GM18870 (cell line): ENCODE data around the gene ELP4.
"Not testable (repeated sequence)": the region's sequence is repeated elsewhere in the genome, so short reads cannot be mapped to it uniquely, and the experiment has no call there.

Experiments
- ATAC-seq: cut with Tn5 transposase; IDR thresholded peaks from one replicate; pipeline ENCODE4 v1.9.1; 2021; ENCODE audit warnings: moderate library complexity; ENCODE audit not compliant: unreplicated experiment

ELP4 gene, protein sequence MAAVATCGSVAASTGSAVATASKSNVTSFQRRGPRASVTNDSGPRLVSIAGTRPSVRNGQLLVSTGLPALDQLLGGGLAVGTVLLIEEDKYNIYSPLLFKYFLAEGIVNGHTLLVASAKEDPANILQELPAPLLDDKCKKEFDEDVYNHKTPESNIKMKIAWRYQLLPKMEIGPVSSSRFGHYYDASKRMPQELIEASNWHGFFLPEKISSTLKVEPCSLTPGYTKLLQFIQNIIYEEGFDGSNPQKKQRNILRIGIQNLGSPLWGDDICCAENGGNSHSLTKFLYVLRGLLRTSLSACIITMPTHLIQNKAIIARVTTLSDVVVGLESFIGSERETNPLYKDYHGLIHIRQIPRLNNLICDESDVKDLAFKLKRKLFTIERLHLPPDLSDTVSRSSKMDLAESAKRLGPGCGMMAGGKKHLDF

DNA sequence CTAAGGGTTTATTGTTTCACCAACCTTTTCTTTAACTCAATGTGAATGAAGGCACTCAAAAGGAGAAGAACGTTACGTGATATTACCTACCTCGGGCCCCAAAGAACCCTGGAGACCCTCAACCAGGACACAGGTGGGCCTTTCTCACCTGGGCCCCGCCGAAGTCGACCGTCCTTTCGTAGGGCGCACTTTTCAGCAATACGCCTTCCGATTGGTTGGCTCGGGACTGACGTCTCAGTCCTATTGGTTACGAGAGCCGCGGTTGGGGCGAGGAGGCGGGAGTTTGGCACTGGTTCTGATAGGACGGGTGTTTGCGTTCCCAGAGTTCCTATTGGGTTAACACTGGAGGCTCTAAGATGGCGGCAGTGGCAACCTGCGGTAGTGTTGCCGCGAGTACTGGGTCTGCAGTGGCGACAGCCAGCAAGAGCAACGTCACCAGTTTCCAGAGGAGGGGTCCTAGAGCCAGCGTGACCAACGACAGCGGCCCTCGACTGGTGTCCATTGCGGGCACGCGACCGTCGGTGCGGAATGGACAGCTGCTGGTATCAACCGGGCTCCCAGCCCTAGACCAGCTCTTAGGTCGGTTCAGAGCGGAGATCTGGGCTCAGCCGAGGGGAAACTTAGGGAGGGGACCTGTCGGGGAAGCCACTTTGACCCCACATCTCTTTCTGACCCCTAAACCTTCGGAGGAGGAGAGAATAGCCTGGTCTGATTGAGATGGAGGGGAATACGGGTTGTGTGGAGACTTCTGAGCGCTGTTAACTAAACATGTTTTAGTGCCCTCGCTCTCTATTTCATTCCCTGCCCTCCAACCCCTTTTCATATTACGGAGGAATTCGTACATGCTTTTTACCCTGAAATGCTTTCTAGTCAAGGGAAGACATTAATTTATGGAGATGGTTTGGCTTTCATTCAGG is at the start of gene ELP4, which contains the start of gene IMMP1L:
ELP4 (plus strand) TSS at position 339 of the 917 bp plus-strand sequence; CDS start at position 357, 18 bp downstream.
IMMP1L (minus strand) TSS at position 194 of the 917 bp plus-strand sequence. CDS start 46,346 bp downstream, outside the sequence.
- peak; percentile 100 for ATAC-seq

DNA sequence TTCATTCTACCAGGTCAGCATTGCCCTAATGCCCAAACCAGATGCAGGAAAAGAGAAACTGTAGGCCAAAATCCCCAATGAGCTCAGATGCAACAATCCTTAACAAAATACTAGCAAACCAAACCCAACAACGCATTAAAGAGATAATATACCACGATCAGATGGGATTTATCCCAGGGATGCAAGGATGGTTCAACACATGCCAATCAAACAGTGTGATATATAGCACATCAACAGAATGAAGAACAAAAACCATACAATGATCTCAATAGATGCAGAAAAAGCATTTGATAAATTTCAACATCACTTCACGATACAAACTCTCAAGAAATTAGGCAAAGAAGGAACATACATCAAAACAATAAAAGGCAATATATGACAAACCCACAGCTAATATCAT is 45.1 kb upstream of the ELP4 start:
- ATAC-seq = no peak

DNA sequence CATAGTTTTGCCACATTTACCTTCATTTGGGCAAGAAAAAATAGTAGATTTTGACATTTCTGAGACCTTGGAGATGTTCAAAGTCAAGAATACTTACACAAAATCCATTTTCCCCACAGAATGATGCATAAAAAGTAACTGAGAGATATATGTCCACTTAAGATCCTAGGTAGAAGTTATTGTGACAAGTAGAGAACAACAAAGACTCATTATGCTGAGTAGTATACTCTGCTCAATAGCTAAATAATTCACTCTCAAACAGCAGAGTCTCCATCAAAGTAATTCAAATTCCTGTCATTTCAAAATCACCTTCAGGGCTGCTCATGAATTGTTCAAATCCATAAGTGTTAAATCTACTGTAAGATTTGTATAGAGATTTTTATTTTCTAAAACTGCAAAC is 35.5 kb upstream of the ELP4 start:
- no peak for ATAC-seq

DNA sequence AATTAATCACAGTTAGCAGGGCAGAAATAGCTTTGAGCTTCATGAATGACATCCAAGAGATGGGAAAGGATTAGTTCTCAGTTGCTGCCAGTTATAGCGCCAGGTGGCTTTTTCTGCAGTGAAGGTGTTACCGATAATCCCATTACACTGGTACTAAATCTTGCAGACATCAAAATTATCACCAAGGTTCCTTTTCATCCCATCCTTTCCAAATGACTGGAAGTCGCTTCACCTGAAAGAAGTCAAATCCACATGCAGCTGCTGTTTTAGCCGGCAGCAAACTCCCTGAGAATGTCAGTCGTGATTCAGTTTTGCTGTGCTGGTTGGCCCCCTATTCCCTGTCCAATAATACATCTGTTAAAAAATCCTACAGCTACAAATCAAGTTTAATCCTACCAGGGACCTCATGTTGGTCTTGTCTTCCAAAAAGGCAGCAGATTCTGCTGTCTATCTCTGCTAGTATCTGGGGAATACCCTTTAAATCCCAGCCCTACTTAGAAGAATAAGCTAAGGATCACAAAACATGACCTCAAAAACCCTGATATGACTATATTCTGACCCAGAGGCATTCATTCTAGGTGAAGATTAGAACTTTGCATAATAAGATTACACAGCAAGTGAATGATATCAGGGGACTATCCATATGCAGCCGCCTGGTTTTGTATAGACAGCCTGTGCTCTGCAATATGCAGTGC is 31.9 kb upstream of the ELP4 start:
- ATAC-seq = no peak

DNA sequence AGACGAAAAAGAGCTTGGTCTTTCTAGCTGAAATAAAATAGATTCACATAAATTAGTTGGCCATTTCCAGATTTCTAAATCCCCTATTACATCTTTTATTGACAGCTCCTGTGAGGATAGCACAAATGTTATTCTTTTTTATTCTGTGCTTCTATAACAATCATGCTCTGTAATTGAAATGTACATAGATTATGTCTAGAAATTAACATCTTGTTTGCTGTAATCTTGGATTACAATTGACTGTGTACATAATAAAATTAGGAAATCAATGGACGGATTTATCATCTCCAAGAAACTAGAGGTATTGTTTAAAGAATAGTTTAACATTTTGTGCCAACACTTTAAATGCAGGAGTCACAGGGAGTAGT is 31.4 kb upstream of the ELP4 start:
- ATAC-seq = no peak

DNA sequence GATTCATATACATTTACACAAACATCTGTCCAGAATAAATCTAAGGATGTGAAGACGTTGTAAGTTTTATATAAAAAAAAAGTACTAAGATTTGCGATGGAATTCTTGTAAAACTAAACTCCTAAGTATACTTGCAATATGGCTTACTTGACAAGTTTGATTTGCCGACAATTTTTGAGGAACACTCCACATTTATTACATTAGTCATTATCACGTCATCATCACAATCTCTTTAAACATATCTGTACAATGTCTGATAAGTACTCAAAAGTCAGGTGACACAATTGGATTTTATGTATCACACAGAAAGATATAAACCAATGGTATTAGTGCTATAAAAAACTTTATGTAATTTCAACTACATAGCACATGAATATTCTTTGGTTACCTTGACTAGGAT is 30.5 kb upstream of the ELP4 start:
- ATAC-seq = no peak

DNA sequence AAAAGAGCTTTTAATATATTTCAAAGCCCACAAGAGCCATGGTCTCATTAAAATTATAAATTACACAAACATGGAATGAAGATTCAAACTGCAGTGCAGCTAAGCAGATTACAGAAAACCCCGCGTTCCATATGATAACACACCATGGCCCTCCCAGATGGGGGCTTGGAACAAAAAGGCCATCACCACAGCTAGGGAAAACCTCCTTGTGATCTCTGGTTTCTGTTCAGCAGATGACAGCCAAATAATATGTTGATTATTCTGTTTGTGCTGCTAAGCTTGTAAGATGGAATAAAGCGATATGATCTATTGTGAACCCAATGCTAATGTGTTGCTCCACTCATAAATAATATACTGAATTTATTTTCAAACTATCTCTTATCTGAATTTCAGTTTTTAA is 28.6 kb upstream of the ELP4 start:
- ATAC-seq = no peak

DNA sequence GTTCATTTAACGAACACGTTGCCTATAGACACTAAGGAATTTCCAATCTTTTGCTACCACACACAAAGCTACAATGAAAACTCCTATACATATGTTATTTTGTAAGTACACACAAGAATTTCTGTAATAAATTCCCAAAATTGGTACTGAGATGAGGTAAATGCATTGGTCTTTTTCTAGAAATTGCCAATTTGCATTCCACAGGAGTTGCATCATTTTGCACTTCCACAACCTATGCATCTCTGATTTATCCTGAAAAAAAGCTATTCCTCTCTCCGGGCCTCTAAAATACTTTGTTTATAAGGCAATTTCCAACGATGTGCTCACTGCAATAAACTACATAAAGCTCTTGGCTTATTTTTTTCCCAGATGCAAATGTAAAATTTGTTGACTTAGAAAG is 25.1 kb upstream of the ELP4 start:
- no peak for ATAC-seq

DNA sequence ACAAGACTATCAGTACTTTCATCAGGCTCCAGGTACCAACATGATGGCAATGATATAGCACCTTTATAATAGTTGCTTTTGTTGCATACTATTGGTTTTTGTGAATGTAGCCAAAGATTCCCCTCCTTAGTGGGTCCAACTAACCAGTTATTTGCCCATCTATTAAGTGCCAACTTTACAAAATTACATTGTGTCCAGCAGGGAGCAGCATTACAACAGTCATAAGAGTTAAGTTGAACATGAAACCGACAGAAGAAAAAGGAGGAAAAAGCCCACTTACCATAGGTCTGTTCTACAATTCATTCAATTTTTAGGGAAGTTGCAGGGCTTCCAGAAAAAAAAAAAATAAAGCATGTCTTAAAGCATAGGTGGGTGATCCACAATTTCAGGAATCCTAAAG is 21.7 kb upstream of the ELP4 start:
- peak; percentile 56 for ATAC-seq

DNA sequence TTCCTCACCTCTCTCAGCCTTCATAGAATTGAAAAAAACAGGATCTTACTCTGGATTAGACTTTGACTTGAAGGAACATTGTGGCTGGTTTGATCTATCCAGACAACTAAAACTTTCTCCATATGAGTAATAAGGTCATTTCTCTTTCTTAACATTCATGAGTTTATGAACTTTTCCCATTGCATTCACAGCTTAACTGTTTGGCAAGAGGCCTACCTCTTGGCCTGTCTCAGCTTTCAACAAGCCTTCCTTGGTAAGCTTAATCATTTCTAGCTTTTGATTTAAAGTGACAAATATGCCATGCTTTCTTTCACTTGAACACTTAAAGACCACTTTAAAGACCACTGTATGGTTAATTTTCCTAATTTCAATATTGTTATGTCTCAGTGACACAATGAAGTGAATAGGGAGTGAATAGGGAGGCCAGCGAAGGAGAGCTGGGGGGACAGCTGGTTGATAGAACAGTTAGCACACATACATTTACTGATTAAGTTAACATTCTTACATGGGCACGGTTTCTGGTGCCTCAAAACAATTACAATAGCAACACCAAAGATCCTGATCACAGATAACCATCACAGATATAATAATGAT is 17.1 kb upstream of the ELP4 start:
- no peak for ATAC-seq

DNA sequence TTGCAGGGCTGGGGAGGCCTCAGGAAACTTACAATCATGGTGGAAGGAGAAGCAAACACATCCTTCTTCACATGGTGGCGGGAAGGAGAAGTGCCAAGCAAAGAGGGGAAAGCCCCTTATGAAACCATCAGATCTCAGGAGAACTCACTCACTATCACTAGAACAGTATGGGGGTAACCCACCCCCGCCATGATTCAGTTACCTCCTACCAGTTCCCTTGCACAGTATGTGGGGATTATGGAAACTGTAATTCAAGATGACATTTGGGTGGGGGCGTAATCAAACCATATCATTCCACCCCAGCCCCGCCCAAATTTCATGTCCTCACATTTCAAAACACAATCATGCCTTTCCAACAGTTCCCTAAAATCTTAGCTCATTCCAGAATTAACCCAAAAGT is 16.3 kb upstream of the ELP4 start:
- no peak for ATAC-seq

DNA sequence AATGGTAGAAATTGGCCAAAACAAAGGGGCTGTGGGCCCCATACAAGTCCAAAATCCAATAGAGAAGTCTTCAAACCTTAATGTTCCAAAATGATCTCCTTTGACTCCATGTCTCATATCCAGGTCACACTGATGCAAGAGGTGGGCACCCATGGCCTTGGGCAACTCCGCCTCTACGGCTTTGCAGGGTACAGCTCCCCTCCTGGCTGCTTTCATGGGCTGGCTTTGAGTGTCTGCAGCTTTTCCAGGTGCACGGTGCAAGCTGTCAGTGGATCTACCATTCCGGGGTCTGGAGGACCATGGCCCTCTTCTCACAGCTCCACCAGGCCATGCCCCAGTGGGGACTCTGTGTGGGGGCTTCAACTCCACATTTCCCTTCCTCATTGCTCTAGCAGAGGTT is 15.8 kb upstream of the ELP4 start:
- ATAC-seq = not testable (repeated sequence)

DNA sequence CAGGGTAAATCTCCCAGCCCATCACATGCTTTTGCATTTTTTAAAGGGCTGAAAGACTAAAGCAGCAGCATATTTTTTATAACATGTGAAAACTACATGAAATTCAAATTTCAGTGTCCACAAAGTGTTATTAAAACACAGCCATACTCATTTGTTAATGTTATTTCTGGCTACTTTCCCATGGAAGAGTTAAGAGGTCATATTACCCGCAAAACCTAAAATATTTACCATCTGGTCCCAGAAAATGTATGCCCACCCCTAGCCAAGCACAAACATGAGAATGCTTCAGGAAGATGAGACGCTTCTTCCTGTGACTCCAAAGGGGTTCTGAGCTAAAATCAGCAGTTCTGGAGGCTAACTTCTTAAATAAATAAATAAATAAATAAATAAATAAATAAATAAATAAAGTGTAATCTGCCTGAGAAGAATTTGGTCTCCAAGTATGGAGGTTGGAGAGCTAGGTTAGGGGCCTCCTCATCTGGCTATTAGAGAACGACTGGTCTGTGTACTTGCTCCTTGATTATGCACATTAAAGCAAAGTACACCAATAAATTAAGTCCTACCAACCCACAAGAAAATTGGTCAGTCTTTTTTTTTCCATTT is 9.9 kb upstream of the ELP4 start:
- ATAC-seq = no peak

DNA sequence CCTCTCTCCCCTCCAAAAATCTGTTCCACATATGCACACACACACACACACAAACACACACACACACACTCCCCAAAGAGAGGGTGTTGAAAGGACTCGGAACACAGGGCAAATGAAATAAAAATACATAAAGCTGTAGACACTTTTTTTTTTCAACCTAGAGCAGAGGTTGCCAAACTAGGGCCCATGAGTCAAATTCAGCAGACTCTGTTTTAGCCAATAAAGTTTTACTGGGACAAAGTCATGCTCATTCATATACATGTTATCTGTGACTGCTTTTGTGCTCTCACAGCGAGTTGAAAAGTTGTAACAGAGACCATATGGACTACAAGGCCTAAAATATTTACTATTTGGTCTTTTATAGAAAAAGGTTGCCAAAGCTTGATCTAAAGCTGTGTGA is 9.0 kb upstream of the ELP4 start:
- ATAC-seq = no peak

DNA sequence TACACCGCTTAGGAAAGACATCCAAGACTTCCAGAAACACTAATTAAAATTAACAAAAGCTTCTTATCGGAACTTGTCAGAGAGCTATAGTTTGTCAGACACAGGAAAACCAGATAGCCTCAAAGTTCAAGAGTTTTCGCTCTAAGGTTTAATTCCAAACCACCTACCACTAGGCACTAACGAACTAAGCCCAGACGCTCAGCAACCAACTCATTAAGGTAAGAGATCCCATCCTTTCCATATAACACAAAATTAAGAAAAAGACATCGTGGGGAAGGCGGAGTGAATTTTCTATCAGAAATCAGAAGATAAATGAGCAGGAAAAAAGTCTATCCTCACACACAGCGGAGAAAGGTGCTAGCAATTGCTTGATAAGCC is 527 bp upstream of the ELP4 start:
- ATAC-seq = peak; percentile 6

DNA sequence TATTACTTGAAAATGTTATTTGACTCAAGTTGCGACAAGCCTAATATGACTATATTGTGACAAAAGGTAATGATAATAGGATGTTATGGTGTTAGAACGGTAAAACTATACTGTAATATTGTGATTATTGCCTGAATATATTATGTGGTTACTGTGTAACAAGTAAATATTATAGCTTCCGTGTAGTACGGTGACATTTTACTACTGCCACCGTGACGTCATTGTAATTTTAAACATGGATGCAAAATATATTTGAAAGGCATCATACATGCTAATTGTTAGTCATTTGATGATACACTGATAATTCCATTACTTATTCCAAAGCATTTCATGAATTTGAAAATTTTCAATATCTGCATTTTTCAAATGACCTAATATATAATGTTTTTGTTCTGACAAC is 2.5 kb downstream of the ELP4 start:
- no peak for ATAC-seq

DNA sequence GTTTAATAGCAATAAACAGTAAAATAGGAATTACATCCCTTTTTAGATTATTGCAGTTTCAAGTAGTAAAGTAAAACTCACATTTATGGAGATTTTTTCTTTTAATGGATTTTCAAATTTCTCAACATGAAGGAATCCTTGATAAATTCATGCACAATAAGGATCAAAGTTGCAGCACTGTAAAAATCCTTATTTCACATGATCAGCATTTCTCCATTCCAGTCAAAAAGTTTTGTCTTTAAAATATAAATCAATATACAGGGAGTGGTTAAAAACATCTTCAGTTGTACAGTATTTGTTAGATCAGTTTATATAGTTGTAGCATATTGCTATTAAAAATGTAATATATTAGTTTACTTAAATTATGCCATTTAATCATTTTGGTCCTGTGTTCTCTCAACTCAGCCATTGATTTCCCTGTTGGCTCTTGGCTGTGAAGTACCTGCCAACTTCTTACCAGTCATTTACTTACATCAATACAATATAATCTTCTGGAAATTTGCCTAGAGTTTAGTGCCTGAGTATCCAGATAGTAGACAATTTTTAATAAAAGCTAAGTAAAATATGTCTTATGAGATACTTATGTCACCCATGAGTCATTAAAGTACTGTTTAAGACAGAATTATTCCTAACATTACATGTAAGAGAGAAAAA is 12.1 kb downstream of the ELP4 start:
- no peak for ATAC-seq

DNA sequence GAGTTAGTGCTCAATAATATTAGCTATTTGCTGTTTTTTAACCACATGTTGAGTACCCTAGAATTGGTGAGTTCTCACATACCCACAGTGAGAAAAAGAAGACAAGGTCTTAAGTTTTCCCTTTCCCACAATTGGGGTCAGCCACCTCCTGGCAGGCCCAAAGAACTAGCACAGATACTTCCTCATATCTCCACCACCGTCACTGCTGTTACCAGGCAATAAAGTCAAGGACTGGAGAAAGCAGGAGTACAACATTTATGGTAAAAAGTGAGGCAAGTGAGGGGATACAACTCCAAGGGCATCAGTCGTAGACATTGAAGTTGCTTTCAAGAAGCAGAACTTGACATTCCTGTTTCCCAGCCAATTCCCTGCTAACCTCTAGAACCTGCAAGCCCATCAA is 19.6 kb downstream of the ELP4 start:
- ATAC-seq = no peak

DNA sequence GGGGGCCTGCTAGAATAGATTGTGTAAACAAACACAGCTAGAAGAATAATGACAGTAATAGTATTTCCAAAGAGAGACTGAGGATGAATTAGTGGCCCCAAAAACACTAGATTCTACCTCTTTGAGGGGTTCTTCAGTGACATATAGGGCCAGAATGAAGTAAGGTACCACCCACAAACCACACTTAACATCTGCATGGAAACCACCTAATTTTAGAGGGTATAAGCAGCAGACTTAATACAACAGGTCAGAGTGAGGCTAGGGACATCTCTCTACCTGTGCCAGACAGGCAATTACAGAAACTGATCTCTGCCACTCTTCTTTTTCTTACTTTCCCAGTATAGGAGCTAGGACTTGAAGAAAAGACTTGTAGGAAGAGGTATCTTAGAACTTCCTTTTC is 20.1 kb downstream of the ELP4 start:
- ATAC-seq = peak; percentile 89

DNA sequence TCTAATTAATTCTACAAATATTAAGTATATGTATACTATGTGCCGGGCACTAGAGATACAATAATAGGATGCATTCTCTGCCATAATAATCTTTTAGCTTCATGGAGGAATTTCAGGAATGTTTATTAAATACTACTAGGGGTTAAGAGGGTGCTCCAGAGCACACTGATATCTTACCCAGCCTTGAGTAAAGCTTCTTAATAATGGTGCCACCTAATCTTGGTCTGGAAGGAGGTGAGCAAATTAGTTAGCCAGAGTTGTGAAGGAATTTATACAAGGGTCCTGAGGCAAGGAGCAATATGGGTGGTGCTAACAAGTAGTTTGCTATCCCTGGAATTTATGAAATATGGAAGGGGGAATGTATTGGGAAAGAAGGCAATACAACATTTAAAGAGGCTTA is 21.7 kb downstream of the ELP4 start:
- no peak for ATAC-seq
